Ishikawa (cell line): ENCODE data around the gene ASZ1.
A peak's percentile ranks its signal among the peaks of the same experiment; 100 is the strongest.

ENCODE experiments used
- CEBPB ChIP-seq: IDR thresholded peaks from 2 replicates; pipeline ENCODE4 v1.6.1; 2012
- CREB1 ChIP-seq: IDR thresholded peaks from 2 replicates; pipeline ENCODE4 v1.6.1; 2012; ENCODE audit warnings: low read depth
- EGR1 ChIP-seq: IDR thresholded peaks from 2 replicates; pipeline ENCODE4 v1.6.1; 2012
- EP300 ChIP-seq: IDR thresholded peaks from 2 replicates; pipeline ENCODE4 v1.6.1; 2012; ENCODE audit warnings: borderline replicate concordance
- FOXM1 ChIP-seq: IDR thresholded peaks from 2 replicates; pipeline ENCODE4 v1.6.1; 2012; ENCODE audit warnings: low read depth, borderline replicate concordance
- NFIC ChIP-seq: IDR thresholded peaks from 2 replicates; pipeline ENCODE4 v1.6.1; 2012
- RAD21 ChIP-seq: IDR thresholded peaks from 2 replicates; pipeline ENCODE4 v1.6.1; 2012; ENCODE audit warnings: low read depth
- TAF1 ChIP-seq: IDR thresholded peaks from 2 replicates; pipeline ENCODE4 v1.6.1; 2012; ENCODE audit warnings: low read depth, mild to moderate bottlenecking
- TCF12 ChIP-seq: IDR thresholded peaks from 2 replicates; pipeline ENCODE4 v1.6.1; 2012; ENCODE audit warnings: low read depth
- TEAD4 ChIP-seq: IDR thresholded peaks from 2 replicates; pipeline ENCODE4 v1.6.1; 2012
- YY1 ChIP-seq: IDR thresholded peaks from 2 replicates; pipeline ENCODE4 v1.6.1; 2012; ENCODE audit warnings: low read depth
- ZBTB7A ChIP-seq: IDR thresholded peaks from 2 replicates; pipeline ENCODE4 v1.6.1; 2012; ENCODE audit warnings: low read depth
- TF ChIP-seq, protein P1 (sequence below): IDR thresholded peaks from 2 replicates; pipeline ENCODE4 v1.6.1; 2012
- TF ChIP-seq, protein P2 (sequence below): IDR thresholded peaks from 2 replicates; pipeline ENCODE4 v1.6.1; 2012; ENCODE audit warnings: low read depth, mild to moderate bottlenecking
- TF ChIP-seq, protein P3 (sequence below): IDR thresholded peaks from 2 replicates; pipeline ENCODE4 v1.6.1; 2012

Gene ASZ1

DNA sequence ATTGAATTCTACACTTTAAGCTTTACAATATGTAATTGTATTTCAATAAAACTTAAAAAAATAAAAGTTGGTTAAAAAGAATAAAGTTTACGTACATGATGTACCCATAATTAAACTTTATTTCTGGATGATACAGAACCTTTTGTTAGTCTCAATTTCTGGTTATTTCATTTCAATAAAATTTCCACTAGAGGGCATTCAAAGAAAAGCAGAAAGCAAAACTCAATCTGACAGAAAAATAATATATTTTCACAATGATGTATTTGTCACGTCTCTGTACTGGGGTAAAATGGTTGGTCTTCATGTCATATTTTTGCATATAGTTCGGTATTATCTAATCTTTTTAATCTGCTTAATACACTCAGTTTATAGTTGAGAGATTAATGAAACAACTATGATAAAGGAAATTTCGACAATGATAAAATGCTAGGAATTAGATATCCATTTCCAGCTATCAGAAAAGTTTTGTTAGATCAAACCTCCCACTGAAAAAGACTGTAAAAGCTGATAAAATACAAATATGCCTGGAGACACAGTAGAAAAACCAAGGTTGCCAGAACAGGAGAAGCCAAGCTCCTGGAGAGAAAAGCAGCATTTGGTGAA lies 27.4 kb downstream of the ASZ1 start:
- peak; percentile 40 for TF ChIP-seq RAD21
- TF ChIP-seq, protein P1, sequence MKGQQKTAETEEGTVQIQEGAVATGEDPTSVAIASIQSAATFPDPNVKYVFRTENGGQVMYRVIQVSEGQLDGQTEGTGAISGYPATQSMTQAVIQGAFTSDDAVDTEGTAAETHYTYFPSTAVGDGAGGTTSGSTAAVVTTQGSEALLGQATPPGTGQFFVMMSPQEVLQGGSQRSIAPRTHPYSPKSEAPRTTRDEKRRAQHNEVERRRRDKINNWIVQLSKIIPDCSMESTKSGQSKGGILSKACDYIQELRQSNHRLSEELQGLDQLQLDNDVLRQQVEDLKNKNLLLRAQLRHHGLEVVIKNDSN, result no peak

DNA sequence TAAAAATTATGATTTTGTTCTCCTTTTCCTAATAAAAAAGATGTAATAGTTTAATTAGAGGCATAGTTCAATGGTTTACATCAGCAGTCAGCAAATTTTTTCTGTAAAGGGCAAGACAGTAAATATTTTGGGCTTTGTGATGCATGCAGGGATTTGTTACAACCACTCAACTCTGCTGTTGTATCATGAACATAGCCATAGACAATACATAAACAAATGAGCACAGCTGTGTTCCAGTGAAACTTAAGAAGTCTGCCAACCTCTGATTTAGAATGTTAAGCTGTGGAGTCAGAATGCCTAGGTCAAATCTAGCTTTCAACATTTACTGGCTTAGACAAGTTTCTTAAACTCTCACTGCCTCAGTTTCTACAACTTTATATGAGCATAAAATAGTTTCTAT lies 31.6 kb downstream of the ASZ1 start:
- TF ChIP-seq CEBPB (no peak), CREB1 (no peak), TAF1 (no peak), YY1 (no peak), TCF12 (no peak), ZBTB7A (no peak), FOXM1 (no peak), EP300 (no peak), EGR1 (no peak), RAD21 (no peak), NFIC (no peak), TEAD4 (no peak)
- TF ChIP-seq, protein P2, sequence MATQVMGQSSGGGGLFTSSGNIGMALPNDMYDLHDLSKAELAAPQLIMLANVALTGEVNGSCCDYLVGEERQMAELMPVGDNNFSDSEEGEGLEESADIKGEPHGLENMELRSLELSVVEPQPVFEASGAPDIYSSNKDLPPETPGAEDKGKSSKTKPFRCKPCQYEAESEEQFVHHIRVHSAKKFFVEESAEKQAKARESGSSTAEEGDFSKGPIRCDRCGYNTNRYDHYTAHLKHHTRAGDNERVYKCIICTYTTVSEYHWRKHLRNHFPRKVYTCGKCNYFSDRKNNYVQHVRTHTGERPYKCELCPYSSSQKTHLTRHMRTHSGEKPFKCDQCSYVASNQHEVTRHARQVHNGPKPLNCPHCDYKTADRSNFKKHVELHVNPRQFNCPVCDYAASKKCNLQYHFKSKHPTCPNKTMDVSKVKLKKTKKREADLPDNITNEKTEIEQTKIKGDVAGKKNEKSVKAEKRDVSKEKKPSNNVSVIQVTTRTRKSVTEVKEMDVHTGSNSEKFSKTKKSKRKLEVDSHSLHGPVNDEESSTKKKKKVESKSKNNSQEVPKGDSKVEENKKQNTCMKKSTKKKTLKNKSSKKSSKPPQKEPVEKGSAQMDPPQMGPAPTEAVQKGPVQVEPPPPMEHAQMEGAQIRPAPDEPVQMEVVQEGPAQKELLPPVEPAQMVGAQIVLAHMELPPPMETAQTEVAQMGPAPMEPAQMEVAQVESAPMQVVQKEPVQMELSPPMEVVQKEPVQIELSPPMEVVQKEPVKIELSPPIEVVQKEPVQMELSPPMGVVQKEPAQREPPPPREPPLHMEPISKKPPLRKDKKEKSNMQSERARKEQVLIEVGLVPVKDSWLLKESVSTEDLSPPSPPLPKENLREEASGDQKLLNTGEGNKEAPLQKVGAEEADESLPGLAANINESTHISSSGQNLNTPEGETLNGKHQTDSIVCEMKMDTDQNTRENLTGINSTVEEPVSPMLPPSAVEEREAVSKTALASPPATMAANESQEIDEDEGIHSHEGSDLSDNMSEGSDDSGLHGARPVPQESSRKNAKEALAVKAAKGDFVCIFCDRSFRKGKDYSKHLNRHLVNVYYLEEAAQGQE, result no peak
- TF ChIP-seq, protein P1, result no peak
- TF ChIP-seq, protein P3, sequence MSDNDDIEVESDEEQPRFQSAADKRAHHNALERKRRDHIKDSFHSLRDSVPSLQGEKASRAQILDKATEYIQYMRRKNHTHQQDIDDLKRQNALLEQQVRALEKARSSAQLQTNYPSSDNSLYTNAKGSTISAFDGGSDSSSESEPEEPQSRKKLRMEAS, result no peak

DNA sequence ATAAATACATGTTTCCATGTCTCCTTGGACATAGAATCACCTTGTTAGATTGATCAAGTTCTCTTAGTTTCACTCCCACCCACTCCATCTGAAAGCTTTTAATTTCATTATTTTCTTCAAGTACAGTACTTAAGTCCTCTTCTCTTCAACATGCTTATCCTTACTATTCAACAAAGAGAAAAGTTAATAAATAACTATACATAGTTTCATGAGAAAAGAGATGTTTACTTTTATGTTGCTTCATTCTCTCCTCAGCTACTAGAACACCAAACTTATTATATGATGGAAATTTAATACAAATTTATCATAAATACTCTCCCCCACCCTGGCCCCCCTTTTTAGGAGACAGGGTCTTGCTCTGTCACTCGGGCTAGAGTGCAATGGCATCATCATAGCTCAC lies 33.5 kb downstream of the ASZ1 start:
- no peak for TF ChIP-seq CREB1
- TF ChIP-seq, protein P1, result no peak
- TF ChIP-seq ZBTB7A, result no peak
- no peak for TF ChIP-seq YY1

DNA sequence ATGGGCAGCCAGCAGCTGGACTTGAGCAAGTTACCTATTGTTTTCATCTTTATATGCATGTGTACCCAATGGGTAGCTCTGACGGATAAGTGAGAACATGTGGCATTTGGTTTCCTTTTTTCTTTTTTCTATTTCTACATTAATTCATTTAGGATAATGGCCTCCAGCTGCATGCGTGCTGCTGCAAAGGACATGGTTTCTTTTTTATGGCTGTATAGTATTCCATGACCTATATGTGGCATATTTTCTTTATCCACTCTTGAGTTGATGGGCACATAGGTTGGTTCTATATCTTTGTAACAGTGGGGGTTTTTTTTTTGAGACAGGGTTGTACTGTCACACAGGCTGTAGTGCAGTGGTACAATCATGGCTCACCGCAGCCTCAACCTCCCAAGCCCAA lies 37.4 kb downstream of the ASZ1 start:
- TF ChIP-seq EP300 (no peak), CREB1 (no peak), CEBPB (no peak), FOXM1 (no peak), TCF12 (no peak), TEAD4 (no peak), NFIC (no peak), TAF1 (no peak), RAD21 (no peak), YY1 (no peak), ZBTB7A (no peak), EGR1 (no peak)
- TF ChIP-seq, protein P3, result no peak
- TF ChIP-seq, protein P1, result no peak
- TF ChIP-seq, protein P2, result no peak

DNA sequence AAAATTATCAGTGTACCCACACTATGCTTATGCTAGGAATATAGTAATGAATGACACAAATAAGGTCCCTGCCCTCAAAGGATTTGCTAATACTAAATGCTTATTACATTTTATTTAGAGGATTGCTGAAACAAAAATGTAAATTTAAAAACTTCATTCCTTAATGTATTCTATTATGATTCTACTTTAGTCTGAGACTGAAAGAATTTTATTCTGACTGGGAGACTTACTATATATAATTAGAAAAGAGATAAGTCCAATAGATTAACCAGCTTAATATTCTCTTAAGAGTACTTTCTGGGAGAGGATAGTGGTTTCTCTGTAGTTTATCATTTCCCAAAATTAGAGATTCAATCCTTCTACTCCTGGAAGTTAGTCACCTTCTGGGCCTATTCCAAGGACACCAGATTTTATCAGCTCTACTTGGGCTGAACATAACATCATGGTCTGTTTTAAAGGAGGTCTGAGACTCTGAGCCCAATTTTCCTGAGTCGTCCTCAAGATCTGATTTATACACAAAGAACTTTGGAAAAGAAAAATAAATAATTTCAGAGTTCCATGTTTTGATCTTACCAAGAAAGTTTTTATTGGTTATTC lies 41.1 kb downstream of the ASZ1 start:
- TF ChIP-seq TAF1 (no peak), FOXM1 (no peak), CREB1 (no peak), YY1 (no peak), EP300 (no peak), EGR1 (no peak), ZBTB7A (no peak), TCF12 (no peak), NFIC (no peak), TEAD4 (no peak), CEBPB (no peak), RAD21 (no peak)
- TF ChIP-seq, protein P2, result no peak
- TF ChIP-seq, protein P3, result no peak
- TF ChIP-seq, protein P1, result no peak
